Measurements from ENCODE around the gene TEDC1.

Gene TEDC1

GRCh38 chr14:105449276-105450122 is 41.5 kb upstream of the TEDC1 start:
- Histone ChIP-seq H3K27me3 (ENCODE audit: control insufficient read depth, insufficient read depth, low read length) (no peaks in the 10 kb centered on the region), H3K4me1 (ENCODE audit: control insufficient read depth, insufficient read depth, low read length) (no peaks in the 10 kb centered on the region), H3K36me3 (ENCODE audit: insufficient read depth, low read length) (peaks cover 56% of the 10 kb centered on the region), H3K4me2 (ENCODE audit: low read length) (no peak overlapping the region), H3K4me3 (ENCODE audit: low read length) (no peak overlapping the region), H3K9me3 (replicated peaks; ENCODE audit: low read length) (no peaks in the 10 kb centered on the region), H3K9ac (ENCODE audit: low read depth, low read length) (no peak overlapping the region)

- H3K9ac ChIP-seq (ENCODE audit: low read depth, low read length) = no peak overlapping the region
- H3K9me3 ChIP-seq (replicated peaks; ENCODE audit: low read length) = no peaks in the 10 kb centered on the region
- H3K4me1 ChIP-seq (ENCODE audit: control insufficient read depth, insufficient read depth, low read length) = no peaks in the 10 kb centered on the region
- H3K4me3 ChIP-seq (ENCODE audit: low read length) = no peak overlapping the region
- H3K27me3 ChIP-seq (ENCODE audit: control insufficient read depth, insufficient read depth, low read length) = no peaks in the 10 kb centered on the region
- peaks cover 56% of the 10 kb centered on the region for H3K36me3 ChIP-seq (ENCODE audit: insufficient read depth, low read length)
- no peak overlapping the region for H3K4me2 ChIP-seq (ENCODE audit: low read length)
Measured at GRCh38 chr14:105450123-105450505, 40.9 kb upstream of the TEDC1 start.

- H3K9ac ChIP-seq (ENCODE audit: low read depth, low read length) = no peak overlapping the region
- no peaks in the 10 kb centered on the region for H3K4me1 ChIP-seq (ENCODE audit: control insufficient read depth, insufficient read depth, low read length)
- H3K4me2 ChIP-seq (ENCODE audit: low read length) = no peak overlapping the region
- H3K9me3 ChIP-seq (replicated peaks; ENCODE audit: low read length) = no peaks in the 10 kb centered on the region
- no peak overlapping the region for H3K4me3 ChIP-seq (ENCODE audit: low read length)
- H3K36me3 ChIP-seq (ENCODE audit: insufficient read depth, low read length) = peaks cover 57% of the 10 kb centered on the region
- no peaks in the 10 kb centered on the region for H3K27me3 ChIP-seq (ENCODE audit: control insufficient read depth, insufficient read depth, low read length)
Measured at GRCh38 chr14:105450864-105451720, 40.0 kb upstream of the TEDC1 start.

GRCh38 chr14:105452963-105453362 is 38.1 kb upstream of the TEDC1 start:
- Histone ChIP-seq H3K4me1 (ENCODE audit: control insufficient read depth, insufficient read depth, low read length) (no peaks in the 10 kb centered on the region), H3K9ac (ENCODE audit: low read depth, low read length) (no peak overlapping the region)

GRCh38 chr14:105453847-105454246 is 37.2 kb upstream of the TEDC1 start:
- no peaks in the 10 kb centered on the region for H3K4me1 ChIP-seq (ENCODE audit: control insufficient read depth, insufficient read depth, low read length)
- no peaks in the 10 kb centered on the region for H3K9me3 ChIP-seq (replicated peaks; ENCODE audit: low read length)
- no peaks in the 10 kb centered on the region for H3K27me3 ChIP-seq (ENCODE audit: control insufficient read depth, insufficient read depth, low read length)
- H3K36me3 ChIP-seq (ENCODE audit: insufficient read depth, low read length) = peaks cover 68% of the 10 kb centered on the region
- H3K4me3 ChIP-seq (ENCODE audit: low read length) = no peak overlapping the region
- no peak overlapping the region for H3K4me2 ChIP-seq (ENCODE audit: low read length)
- no peak overlapping the region for H3K9ac ChIP-seq (ENCODE audit: low read depth, low read length)

More at GRCh38 chr14:105452963-105453362, 38.1 kb upstream of the TEDC1 start:
- Histone ChIP-seq H3K4me2 (ENCODE audit: low read length) (no peak overlapping the region), H3K27me3 (ENCODE audit: control insufficient read depth, insufficient read depth, low read length) (no peaks in the 10 kb centered on the region), H3K9me3 (replicated peaks; ENCODE audit: low read length) (no peaks in the 10 kb centered on the region), H3K4me3 (ENCODE audit: low read length) (no peak overlapping the region), H3K36me3 (ENCODE audit: insufficient read depth, low read length) (peaks cover 62% of the 10 kb centered on the region)

- H3K4me3 ChIP-seq (ENCODE audit: low read length) = no peak overlapping the region
- no peak overlapping the region for H3K9ac ChIP-seq (ENCODE audit: low read depth, low read length)
- H3K36me3 ChIP-seq (ENCODE audit: insufficient read depth, low read length) = peaks cover 60% of the 10 kb centered on the region
- H3K4me1 ChIP-seq (ENCODE audit: control insufficient read depth, insufficient read depth, low read length) = no peaks in the 10 kb centered on the region
- H3K4me2 ChIP-seq (ENCODE audit: low read length) = no peak overlapping the region
- H3K9me3 ChIP-seq (replicated peaks; ENCODE audit: low read length) = no peaks in the 10 kb centered on the region
- no peaks in the 10 kb centered on the region for H3K27me3 ChIP-seq (ENCODE audit: control insufficient read depth, insufficient read depth, low read length)
Measured at GRCh38 chr14:105455086-105455640, 35.9 kb upstream of the TEDC1 start.

GRCh38 chr14:105455766-105456660 is 35.0 kb upstream of the TEDC1 start:
- Histone ChIP-seq H3K4me3 (ENCODE audit: low read length) (no peak overlapping the region), H3K4me2 (ENCODE audit: low read length) (no peak overlapping the region), H3K36me3 (ENCODE audit: insufficient read depth, low read length) (peaks cover 60% of the 10 kb centered on the region), H3K4me1 (ENCODE audit: control insufficient read depth, insufficient read depth, low read length) (no peaks in the 10 kb centered on the region), H3K9ac (ENCODE audit: low read depth, low read length) (no peak overlapping the region), H3K27me3 (ENCODE audit: control insufficient read depth, insufficient read depth, low read length) (no peaks in the 10 kb centered on the region), H3K9me3 (replicated peaks; ENCODE audit: low read length) (no peaks in the 10 kb centered on the region)

- Histone ChIP-seq H3K36me3 (ENCODE audit: insufficient read depth, low read length) (peaks cover 62% of the 10 kb centered on the region), H3K9me3 (replicated peaks; ENCODE audit: low read length) (no peaks in the 10 kb centered on the region), H3K4me3 (ENCODE audit: low read length) (no peak overlapping the region), H3K9ac (ENCODE audit: low read depth, low read length) (no peak overlapping the region), H3K4me2 (ENCODE audit: low read length) (no peak overlapping the region), H3K4me1 (ENCODE audit: control insufficient read depth, insufficient read depth, low read length) (no peaks in the 10 kb centered on the region), H3K27me3 (ENCODE audit: control insufficient read depth, insufficient read depth, low read length) (no peaks in the 10 kb centered on the region)
Measured at GRCh38 chr14:105456736-105457617, 34.1 kb upstream of the TEDC1 start.

- H3K27me3 ChIP-seq (ENCODE audit: control insufficient read depth, insufficient read depth, low read length) = no peaks in the 10 kb centered on the region
- no peaks in the 10 kb centered on the region for H3K9me3 ChIP-seq (replicated peaks; ENCODE audit: low read length)
- H3K4me2 ChIP-seq (ENCODE audit: low read length) = no peak overlapping the region
- H3K4me3 ChIP-seq (ENCODE audit: low read length) = no peak overlapping the region
- no peaks in the 10 kb centered on the region for H3K4me1 ChIP-seq (ENCODE audit: control insufficient read depth, insufficient read depth, low read length)
- H3K9ac ChIP-seq (ENCODE audit: low read depth, low read length) = no peak overlapping the region
- H3K36me3 ChIP-seq (ENCODE audit: insufficient read depth, low read length) = peaks cover 53% of the 10 kb centered on the region
Measured at GRCh38 chr14:105458010-105458409, 33.0 kb upstream of the TEDC1 start.

- no peaks in the 10 kb centered on the region for H3K27me3 ChIP-seq (ENCODE audit: control insufficient read depth, insufficient read depth, low read length)
- H3K9me3 ChIP-seq (replicated peaks; ENCODE audit: low read length) = no peaks in the 10 kb centered on the region
- H3K4me3 ChIP-seq (ENCODE audit: low read length) = no peak overlapping the region
- H3K36me3 ChIP-seq (ENCODE audit: insufficient read depth, low read length) = peaks cover 56% of the 10 kb centered on the region
- H3K4me2 ChIP-seq (ENCODE audit: low read length) = no peak overlapping the region
- no peak overlapping the region for H3K9ac ChIP-seq (ENCODE audit: low read depth, low read length)
- no peaks in the 10 kb centered on the region for H3K4me1 ChIP-seq (ENCODE audit: control insufficient read depth, insufficient read depth, low read length)
Measured at GRCh38 chr14:105458571-105458970, 32.5 kb upstream of the TEDC1 start.
